ENCODE measurements around the gene PIGQ. TPM values are rescaled to one million over a fixed set of nuclear protein-coding genes. Genes with fewer than 3 reads are reported as not detected.

Gene PIGQ
- total and polyA plus RNA-seq, 2 donors (not counting 1 experiment from before 2014, with no cell fraction given), result 11.2 to 22.3 TPM

DNA sequence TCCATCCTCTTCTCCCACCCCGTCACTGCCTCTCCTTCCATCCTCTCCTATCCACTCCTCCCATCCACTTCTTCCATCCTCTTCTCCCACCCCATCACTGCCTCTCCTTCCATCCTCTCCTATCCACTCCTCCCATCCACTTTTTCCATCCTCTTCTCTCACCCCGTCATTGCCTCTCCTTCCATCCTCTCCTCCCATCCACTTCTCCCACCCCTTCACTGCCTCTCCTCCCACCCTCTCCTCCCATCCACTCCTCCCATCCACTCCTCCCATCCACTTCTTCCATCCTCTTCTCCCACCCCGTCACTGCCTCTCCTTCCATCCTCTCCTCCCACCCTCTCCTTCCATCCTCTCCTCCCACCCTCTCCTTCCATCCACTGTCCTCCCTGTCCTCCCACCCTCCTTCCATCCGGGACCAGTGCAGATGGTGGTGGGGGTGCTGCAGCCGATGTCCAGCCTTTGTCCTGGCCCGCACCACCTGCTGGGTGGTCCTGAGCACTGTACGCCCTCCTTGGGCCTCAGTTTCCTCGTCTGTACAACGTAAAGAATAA lies 62.1 kb downstream of the PIGQ start:
- Histone ChIP-seq H3K36me3 (ENCODE audit: control insufficient read depth, insufficient read depth, low read length) (peaks cover 15% of the 10 kb centered on the region), H3K79me2 (ENCODE audit: control insufficient read depth, insufficient read depth, low read length) (peaks cover 4% of the 10 kb centered on the region), H3K4me3 (replicated peaks in 1 of 4; ENCODE audit: control extremely low read depth in 1 of 4, insufficient read depth in 1 of 4, low read depth in 3 of 4, low read length in 4 of 4) (no peak overlapping the region), H3K4me2 (ENCODE audit: extremely low read depth, insufficient read depth, low read length) (no peak overlapping the region), H2AFZ (ENCODE audit: low read length) (no peak overlapping the region), H3K27me3 (ENCODE audit: control insufficient read depth, insufficient read depth, low read length) (no peaks in the 10 kb centered on the region), H3K4me1 (ENCODE audit: control insufficient read depth, extremely low read depth, insufficient read depth, low read length) (no peaks in the 10 kb centered on the region), H3K27ac (ENCODE audit: insufficient read depth, low read length) (no peak overlapping the region), H4K20me1 (ENCODE audit: control insufficient read depth, extremely low read depth, insufficient read depth, low read length) (no peaks in the 10 kb centered on the region), H3K9ac (ENCODE audit: insufficient read depth, low read length) (no peak overlapping the region), H3K9me3 (ENCODE audit: control insufficient read depth, insufficient read depth, low read depth, low read length) (no peaks in the 10 kb centered on the region)
- TF ChIP-seq, protein P1, sequence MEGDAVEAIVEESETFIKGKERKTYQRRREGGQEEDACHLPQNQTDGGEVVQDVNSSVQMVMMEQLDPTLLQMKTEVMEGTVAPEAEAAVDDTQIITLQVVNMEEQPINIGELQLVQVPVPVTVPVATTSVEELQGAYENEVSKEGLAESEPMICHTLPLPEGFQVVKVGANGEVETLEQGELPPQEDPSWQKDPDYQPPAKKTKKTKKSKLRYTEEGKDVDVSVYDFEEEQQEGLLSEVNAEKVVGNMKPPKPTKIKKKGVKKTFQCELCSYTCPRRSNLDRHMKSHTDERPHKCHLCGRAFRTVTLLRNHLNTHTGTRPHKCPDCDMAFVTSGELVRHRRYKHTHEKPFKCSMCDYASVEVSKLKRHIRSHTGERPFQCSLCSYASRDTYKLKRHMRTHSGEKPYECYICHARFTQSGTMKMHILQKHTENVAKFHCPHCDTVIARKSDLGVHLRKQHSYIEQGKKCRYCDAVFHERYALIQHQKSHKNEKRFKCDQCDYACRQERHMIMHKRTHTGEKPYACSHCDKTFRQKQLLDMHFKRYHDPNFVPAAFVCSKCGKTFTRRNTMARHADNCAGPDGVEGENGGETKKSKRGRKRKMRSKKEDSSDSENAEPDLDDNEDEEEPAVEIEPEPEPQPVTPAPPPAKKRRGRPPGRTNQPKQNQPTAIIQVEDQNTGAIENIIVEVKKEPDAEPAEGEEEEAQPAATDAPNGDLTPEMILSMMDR (conservative IDR thresholded peaks at IDR 0.05 in 1 of 2, IDR thresholded peaks at IDR 0.05 in 1 of 2; ENCODE audit: low read depth in 1 of 2, low read length in 2 of 2), result no peak
- no peak for TF ChIP-seq EZH2 (IDR thresholded peaks at IDR 0.05; ENCODE audit: low read length, missing control alignments)
- DNase-seq (ENCODE audit: low read depth in 2 of 2), result no peak

DNA sequence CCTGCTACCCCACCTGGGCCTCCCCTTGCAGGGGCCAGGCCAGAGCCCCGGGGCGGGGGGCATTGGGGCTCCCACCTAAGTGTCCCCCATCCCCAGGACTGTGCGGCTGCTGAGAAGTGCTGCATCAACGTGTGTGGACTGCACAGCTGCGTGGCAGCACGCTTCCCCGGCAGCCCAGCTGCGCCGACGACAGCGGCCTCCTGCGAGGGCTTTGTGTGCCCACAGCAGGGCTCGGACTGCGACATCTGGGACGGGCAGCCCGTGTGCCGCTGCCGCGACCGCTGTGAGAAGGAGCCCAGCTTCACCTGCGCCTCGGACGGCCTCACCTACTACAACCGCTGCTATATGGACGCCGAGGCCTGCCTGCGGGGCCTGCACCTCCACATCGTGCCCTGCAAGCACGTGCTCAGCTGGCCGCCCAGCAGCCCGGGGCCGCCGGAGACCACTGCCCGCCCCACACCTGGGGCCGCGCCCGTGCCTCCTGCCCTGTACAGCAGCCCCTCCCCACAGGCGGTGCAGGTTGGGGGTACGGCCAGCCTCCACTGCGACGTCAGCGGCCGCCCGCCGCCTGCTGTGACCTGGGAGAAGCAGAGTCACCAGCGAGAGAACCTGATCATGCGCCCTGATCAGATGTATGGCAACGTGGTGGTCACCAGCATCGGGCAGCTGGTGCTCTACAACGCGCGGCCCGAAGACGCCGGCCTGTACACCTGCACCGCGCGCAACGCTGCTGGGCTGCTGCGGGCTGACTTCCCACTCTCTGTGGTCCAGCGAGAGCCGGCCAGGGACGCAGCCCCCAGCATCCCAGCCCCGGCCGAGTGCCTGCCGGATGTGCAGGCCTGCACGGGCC lies 62.9 kb downstream of the PIGQ start:
- Histone ChIP-seq H3K36me3 (ENCODE audit: control insufficient read depth, insufficient read depth, low read length) (peaks cover 15% of the 10 kb centered on the region), H3K79me2 (ENCODE audit: control insufficient read depth, insufficient read depth, low read length) (peaks cover 4% of the 10 kb centered on the region), H3K9me3 (ENCODE audit: control insufficient read depth, insufficient read depth, low read depth, low read length) (no peaks in the 10 kb centered on the region), H3K4me3 (replicated peaks in 1 of 4; ENCODE audit: control extremely low read depth in 1 of 4, insufficient read depth in 1 of 4, low read depth in 3 of 4, low read length in 4 of 4) (no peak overlapping the region), H2AFZ (ENCODE audit: low read length) (no peak overlapping the region), H4K20me1 (ENCODE audit: control insufficient read depth, extremely low read depth, insufficient read depth, low read length) (no peaks in the 10 kb centered on the region), H3K4me2 (ENCODE audit: extremely low read depth, insufficient read depth, low read length) (no peak overlapping the region), H3K9ac (ENCODE audit: insufficient read depth, low read length) (no peak overlapping the region), H3K4me1 (ENCODE audit: control insufficient read depth, extremely low read depth, insufficient read depth, low read length) (no peaks in the 10 kb centered on the region), H3K27me3 (ENCODE audit: control insufficient read depth, insufficient read depth, low read length) (no peaks in the 10 kb centered on the region), H3K27ac (ENCODE audit: insufficient read depth, low read length) (no peak overlapping the region)
- no peak for TF ChIP-seq EZH2 (IDR thresholded peaks at IDR 0.05; ENCODE audit: low read length, missing control alignments)
- TF ChIP-seq, protein P1 (conservative IDR thresholded peaks at IDR 0.05 in 1 of 2, IDR thresholded peaks at IDR 0.05 in 1 of 2; ENCODE audit: low read depth in 1 of 2, low read length in 2 of 2), result no peak
- DNase-seq (ENCODE audit: low read depth in 2 of 2), result no peak

DNA sequence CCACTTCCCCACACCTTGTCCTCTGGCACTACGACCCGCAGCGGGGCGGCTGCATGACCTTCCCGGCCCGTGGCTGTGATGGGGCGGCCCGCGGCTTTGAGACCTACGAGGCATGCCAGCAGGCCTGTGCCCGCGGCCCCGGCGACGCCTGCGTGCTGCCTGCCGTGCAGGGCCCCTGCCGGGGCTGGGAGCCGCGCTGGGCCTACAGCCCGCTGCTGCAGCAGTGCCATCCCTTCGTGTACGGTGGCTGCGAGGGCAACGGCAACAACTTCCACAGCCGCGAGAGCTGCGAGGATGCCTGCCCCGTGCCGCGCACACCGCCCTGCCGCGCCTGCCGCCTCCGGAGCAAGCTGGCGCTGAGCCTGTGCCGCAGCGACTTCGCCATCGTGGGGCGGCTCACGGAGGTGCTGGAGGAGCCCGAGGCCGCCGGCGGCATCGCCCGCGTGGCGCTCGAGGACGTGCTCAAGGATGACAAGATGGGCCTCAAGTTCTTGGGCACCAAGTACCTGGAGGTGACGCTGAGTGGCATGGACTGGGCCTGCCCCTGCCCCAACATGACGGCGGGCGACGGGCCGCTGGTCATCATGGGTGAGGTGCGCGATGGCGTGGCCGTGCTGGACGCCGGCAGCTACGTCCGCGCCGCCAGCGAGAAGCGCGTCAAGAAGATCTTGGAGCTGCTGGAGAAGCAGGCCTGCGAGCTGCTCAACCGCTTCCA lies 63.7 kb downstream of the PIGQ start:
- Histone ChIP-seq H3K9me3 (ENCODE audit: control insufficient read depth, insufficient read depth, low read depth, low read length) (no peaks in the 10 kb centered on the region), H4K20me1 (ENCODE audit: control insufficient read depth, extremely low read depth, insufficient read depth, low read length) (no peaks in the 10 kb centered on the region), H3K36me3 (ENCODE audit: control insufficient read depth, insufficient read depth, low read length) (peaks cover 15% of the 10 kb centered on the region), H3K4me3 (replicated peaks in 1 of 4; ENCODE audit: control extremely low read depth in 1 of 4, insufficient read depth in 1 of 4, low read depth in 3 of 4, low read length in 4 of 4) (no peak overlapping the region), H3K27me3 (ENCODE audit: control insufficient read depth, insufficient read depth, low read length) (no peaks in the 10 kb centered on the region), H2AFZ (ENCODE audit: low read length) (no peak overlapping the region), H3K9ac (ENCODE audit: insufficient read depth, low read length) (no peak overlapping the region), H3K79me2 (ENCODE audit: control insufficient read depth, insufficient read depth, low read length) (peaks cover 4% of the 10 kb centered on the region), H3K27ac (ENCODE audit: insufficient read depth, low read length) (no peak overlapping the region), H3K4me2 (ENCODE audit: extremely low read depth, insufficient read depth, low read length) (no peak overlapping the region), H3K4me1 (ENCODE audit: control insufficient read depth, extremely low read depth, insufficient read depth, low read length) (no peaks in the 10 kb centered on the region)
- DNase-seq (ENCODE audit: low read depth in 2 of 2), result no peak
- TF ChIP-seq, protein P1 (conservative IDR thresholded peaks at IDR 0.05 in 1 of 2, IDR thresholded peaks at IDR 0.05 in 1 of 2; ENCODE audit: low read depth in 1 of 2, low read length in 2 of 2), result no peak
